ENCODE results near the gene TBCK.

DNA sequence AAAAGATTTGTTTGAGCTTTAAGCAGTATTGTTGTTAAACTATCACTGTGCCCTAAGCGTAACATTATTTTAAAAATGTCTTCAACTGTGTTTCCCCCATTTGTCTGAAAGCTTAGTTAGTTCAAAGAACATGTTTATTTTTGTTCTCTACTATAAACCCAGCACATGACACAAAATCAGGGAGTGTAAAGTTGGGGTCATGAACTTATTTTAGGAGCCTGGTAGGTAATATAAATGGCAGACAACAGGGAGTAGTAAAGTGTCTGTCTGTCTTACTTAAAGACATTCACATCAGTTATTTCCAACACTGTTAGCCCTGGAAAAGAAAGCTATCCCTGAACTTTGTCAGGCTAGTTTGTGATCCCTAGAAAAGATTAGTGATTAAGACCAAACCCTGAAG, 4.2 kb upstream of the TBCK start:
- TF ChIP-seq, protein P1, sequence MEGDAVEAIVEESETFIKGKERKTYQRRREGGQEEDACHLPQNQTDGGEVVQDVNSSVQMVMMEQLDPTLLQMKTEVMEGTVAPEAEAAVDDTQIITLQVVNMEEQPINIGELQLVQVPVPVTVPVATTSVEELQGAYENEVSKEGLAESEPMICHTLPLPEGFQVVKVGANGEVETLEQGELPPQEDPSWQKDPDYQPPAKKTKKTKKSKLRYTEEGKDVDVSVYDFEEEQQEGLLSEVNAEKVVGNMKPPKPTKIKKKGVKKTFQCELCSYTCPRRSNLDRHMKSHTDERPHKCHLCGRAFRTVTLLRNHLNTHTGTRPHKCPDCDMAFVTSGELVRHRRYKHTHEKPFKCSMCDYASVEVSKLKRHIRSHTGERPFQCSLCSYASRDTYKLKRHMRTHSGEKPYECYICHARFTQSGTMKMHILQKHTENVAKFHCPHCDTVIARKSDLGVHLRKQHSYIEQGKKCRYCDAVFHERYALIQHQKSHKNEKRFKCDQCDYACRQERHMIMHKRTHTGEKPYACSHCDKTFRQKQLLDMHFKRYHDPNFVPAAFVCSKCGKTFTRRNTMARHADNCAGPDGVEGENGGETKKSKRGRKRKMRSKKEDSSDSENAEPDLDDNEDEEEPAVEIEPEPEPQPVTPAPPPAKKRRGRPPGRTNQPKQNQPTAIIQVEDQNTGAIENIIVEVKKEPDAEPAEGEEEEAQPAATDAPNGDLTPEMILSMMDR (IDR thresholded peaks at IDR 0.05) = no peak
- TF ChIP-seq POLR2AphosphoS5 (IDR thresholded peaks at IDR 0.05) = no peak

All from suprapubic skin (tissue), 3 donors.